HuH-7.5 (cell line): ENCODE data around the gene NUBP1.

Experiments used
- DNase-seq: peaks from one replicate; pipeline ENCODE4 v3.0.0; 2011; ENCODE audit warnings: low spot score

Gene NUBP1

DNA sequence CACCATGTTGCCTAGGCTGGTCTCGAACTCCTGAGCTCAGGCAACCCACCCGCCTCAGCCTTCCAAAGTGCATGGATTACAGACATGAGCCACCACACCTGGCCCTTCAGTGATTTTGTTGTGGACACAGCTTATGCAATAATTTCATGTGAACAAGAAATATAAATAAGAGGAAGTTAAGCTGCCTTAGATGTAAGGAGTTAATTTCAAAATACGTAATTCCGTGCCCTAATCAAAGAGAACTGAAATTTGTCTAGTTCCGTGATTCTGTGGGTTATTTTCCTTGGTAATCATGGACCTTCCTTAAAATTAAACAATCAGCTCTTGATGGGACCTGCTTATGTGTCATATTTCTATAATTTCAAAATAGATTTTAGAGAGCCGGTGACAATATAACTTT lies 63.1 kb downstream of the NUBP1 start:
- DNase-seq: no peak

DNA sequence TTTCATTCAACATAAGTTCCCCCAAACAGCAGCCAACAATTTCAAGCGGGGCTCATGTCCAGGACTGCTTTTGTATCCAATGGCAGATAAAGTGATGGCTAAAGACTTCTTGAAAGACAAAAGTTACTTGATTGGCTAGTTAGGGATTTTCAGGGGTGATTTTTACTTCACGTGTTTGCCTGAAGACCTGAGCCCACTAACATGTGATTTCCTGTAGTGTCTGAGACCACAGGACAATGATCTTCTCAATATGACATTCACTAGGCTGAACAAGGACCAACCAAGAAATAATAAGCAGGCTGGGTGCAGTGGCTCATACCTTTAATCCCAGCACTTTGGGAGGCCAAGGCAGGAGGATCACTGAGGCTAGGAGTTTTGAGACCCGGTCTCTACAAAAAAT lies 64.6 kb downstream of the NUBP1 start:
- no peak for DNase-seq

DNA sequence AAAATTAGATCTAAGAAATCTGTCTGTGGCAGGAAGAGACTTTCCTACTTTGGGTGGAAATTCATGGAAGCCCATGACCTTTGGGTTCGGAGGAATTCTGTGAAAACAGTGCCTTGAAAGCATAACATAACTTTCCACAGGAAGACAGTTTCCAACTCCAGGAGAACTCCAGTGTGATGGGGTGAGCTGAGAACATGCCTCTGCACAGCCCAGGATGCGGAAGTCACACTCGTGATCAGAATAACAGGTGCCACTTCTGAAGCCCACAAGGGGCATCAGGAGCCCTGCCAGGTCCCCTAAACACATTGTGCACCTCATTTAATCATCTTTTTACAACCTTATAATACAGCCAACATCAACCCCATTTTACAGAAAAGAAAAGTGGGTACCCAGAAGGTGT lies 65.2 kb downstream of the NUBP1 start:
- DNase-seq: no peak

DNA sequence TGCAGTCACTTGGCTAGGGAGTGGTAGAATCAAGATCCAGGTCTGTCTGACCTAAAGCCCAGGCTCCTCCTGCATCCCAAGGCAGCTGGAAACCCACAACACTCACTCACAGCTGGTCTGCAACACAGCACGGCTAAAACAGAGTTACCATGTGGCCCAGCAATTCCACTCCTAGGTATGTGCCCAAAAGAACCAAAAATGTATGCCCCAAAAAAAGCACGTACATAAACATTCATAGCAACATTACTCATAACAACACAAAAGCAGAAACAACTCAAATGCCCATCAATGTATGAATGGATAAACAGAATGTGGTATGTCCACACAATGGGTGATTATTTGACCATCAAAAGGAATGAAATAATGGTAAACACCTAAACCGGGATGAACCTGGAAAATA lies 66.1 kb downstream of the NUBP1 start:
- no peak for DNase-seq

DNA sequence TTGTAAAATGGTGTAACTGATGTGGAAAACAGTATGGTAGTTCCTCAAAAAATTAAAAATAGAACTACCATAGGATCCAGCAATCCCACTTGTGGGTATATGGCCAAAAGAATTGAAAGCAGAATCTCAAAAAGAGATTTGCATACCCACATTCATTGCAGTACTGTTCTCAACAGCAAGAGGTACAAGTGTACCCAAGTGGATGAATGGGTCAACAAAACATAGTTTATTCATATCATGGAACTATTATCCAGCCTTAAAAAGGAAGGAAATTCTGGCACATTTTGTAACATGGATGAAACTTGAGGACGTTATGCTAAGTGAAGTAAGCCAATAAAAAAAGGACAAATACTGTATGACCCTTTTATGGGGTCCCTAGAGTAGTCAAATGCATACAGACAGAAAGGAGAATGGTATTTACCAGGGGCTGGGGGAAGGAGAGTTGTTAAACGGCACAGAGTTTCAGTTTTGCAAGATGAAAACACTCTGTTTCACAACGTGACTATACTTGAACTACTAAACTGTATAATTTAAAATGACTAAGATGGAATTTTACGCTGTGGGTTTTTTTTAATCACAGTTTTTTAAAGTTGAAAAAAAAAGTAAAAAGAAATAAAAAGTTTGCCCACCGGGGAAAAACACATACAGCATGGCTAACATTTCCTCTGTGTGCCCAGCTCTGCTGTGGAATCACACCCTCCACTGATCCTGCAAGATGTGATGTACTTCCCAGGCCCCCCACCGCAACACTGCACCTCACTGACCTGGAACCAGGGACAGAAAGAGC lies 68.9 kb downstream of the NUBP1 start:
- no peak for DNase-seq

DNA sequence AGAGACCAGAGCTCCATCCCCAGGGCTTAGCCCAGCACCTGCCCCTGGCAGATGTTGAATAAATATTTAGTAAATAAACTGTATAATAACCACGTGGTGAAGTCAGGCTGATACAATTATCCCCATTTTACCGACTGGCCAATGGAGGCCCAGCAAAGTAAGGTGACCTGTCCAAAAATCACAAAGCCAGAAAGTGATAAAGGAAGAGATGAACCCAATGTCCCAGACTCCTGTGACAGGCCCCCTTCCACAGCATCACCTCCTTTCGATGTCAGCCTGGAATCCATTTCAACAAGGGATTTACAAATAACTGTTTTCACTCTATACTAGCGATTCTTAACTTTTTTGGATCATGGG lies 69.4 kb downstream of the NUBP1 start:
- no peak for DNase-seq

DNA sequence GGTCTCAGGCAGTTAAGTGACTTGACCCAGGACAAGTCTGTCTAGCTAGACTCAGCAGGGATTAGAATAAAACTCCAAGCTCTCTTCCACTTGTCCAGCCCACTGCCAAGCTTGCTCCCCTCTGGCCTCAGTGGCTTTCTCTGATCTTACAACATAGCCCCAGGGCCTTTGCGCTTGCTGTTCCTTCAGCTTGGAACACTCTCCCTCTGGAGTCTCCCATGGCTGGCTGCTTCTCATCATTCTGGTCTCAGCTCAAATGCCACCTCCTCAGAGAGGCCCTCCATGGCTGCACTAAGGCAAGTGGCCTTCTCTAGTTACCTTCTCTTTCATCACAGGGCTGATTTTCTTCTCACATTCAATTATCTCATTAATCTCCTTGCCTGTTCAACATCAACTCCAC lies 73.9 kb downstream of the NUBP1 start:
- no peak for DNase-seq

DNA sequence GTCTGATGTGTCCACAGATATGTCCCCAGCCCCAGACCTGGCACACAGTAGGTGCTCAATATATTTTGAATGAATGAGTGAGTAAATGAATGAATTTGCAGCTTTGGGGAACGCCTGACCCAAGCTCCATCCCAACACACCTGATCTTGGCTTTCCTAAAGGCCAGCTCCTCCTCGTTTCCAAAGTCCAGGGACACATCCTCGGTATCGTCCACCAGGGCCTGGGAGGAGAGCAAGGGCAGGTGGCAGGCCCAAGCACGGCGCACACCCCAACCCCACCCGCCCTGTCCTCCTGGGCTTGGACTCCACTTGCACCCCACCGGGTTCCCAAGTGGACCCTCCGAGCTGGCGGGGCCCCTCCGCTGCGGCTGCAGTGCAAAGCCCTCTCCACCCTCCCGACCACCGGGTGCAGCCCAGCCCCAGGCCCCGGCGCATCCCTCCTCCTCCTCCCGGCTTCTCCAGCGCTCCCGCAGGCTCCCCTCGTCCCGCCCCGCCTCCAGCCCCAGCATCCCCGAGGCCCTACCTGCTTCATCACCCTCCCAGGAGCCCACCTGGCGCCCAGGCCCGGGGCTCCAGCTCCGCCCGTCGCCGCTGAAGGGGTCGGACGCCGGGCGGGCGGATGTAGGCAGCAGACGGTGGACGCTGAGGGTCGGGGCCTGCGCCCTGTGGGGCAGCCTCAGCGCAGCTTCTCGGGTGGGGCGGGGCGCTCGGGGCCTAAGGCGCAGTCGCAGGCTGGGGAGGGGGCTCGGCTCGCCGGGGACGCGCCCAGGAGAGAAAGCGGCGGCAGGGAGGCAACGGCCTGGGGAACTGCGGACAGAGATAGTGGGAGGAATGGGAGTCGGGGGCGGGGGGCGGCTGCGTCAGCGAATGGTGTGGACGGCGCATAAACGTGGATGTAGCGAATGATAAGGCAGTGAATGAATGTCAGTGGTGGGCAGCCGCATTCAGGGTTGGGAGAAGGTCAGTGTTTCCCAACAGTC lies 74.6 kb downstream of the NUBP1 start, which contains the start of gene TVP23A:
TSS of gene TVP23A (minus strand) at position 832 of the 979 bp plus-strand sequence. CDS start at position 531, 301 bp downstream.
- no peak for DNase-seq
